ENCODE data around the gene B3GNT2. TPM values are rescaled to one million over a fixed set of nuclear protein-coding genes. Genes with fewer than 3 reads are reported as not detected.
A peak's percentile ranks its signal among the peaks of the same experiment; 100 is the strongest.

Gene B3GNT2
- total and polyA plus RNA-seq, 7 donors, result 2.3 to 3.2 (median 2.9) TPM

- ATAC-seq, result peak in 3 of 4 donors; percentile 20 to 60 (median 34)
- intact Hi-C loops (cut with DNase I), result no loop called here
- Histone ChIP-seq H3K9me3 (peaks cover 7% of the 10 kb centered on the region), H3K4me3 (no peak overlapping the region), H3K36me3 (ENCODE audit: insufficient read depth in 1 of 2, low read depth in 1 of 2) (no peaks in the 10 kb centered on the region), H3K27ac (peak overlapping the region; percentile 23), H3K27me3 (ENCODE audit: insufficient read depth in 3 of 3, low read length in 2 of 3) (no peaks in the 10 kb centered on the region), H3K4me1 (peaks cover 11% of the 10 kb centered on the region)
- TF ChIP-seq CTCF (IDR thresholded peaks at IDR 0.05), result no peak
- WGBS, 3 donors, result 58 to 71% (median 65%) methylated on average over 6 of the region's 6 CpGs
- DNase-seq, result no peak
These were observed 45.2 kb upstream of the B3GNT2 start for GRCh38 chr2:62150597-62151305.

DNA sequence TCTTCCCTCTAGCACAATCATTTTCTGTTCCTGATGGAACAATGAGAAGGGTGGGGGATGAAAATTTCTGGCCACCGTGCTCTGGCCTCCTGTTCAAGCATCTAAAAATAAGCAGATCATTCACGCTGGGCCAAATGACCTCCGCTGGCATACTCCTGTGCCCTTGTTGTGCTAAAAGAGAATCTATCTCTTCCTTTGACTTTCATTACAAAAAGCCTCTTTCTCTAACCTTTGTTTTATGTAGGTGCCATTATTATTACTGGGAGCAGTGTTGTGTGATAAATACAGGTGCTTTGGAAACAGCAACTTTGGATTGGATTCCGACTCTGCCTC lies 44.6 kb upstream of the B3GNT2 start:
- no peaks in the 10 kb centered on the region for H3K36me3 ChIP-seq (ENCODE audit: insufficient read depth in 1 of 2, low read depth in 1 of 2)
- peak; percentile 60 to 87 (median 69) for ATAC-seq
- TF ChIP-seq CTCF (IDR thresholded peaks at IDR 0.05), result no peak
- peak overlapping the region; percentile 23 for H3K27ac ChIP-seq
- no peak overlapping the region for H3K4me3 ChIP-seq
- no peaks in the 10 kb centered on the region for H3K27me3 ChIP-seq (ENCODE audit: insufficient read depth in 3 of 3, low read length in 2 of 3)
- H3K4me1 ChIP-seq, result peaks cover 11% of the 10 kb centered on the region
- intact Hi-C loops (cut with DNase I), result no loop called here
- 32 to 51% (median 34%) methylated on average over 4 of the region's 4 CpGs for WGBS, 3 donors
- no peak for DNase-seq
- H3K9me3 ChIP-seq, result peaks cover 7% of the 10 kb centered on the region

DNA sequence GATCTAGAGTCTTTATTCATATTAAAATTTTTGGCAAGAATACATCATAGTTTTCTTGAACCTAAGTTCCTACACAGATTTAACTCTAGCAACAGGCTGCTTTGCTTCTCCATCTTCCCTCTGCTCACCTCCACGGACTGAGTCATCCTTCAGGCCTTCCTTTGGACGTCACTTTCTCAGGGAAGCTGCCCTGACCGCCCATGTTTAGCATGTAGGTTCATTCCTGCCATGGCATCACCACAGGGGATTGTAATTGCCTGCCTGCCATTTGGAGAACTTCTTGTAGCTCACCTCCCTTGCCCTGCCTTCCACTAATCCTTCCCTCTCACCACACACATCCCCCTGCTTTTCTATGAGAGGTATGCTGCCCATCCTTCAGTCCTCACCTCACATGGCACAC lies 43.9 kb upstream of the B3GNT2 start:
- no peak for DNase-seq
- H3K27ac ChIP-seq, result no peak overlapping the region
- H3K27me3 ChIP-seq (ENCODE audit: insufficient read depth in 3 of 3, low read length in 2 of 3), result no peaks in the 10 kb centered on the region
- no peaks in the 10 kb centered on the region for H3K36me3 ChIP-seq (ENCODE audit: insufficient read depth in 1 of 2, low read depth in 1 of 2)
- ATAC-seq, result peak in 1 of 4 donors; percentile 20
- no peak for TF ChIP-seq CTCF (IDR thresholded peaks at IDR 0.05)
- H3K4me3 ChIP-seq, result no peak overlapping the region
- intact Hi-C loops (cut with DNase I), result no loop called here
- 51 to 94% (median 81%) methylated on average over 3 of the region's 3 CpGs for WGBS, 3 donors
- H3K4me1 ChIP-seq, result peaks cover 11% of the 10 kb centered on the region
- H3K9me3 ChIP-seq, result peaks cover 7% of the 10 kb centered on the region

- Histone ChIP-seq H3K4me3 (no peak overlapping the region), H3K4me1 (no peaks in the 10 kb centered on the region), H3K9me3 (peaks cover 7% of the 10 kb centered on the region), H3K27ac (no peak overlapping the region), H3K36me3 (ENCODE audit: insufficient read depth in 1 of 2, low read depth in 1 of 2) (no peaks in the 10 kb centered on the region), H3K27me3 (ENCODE audit: insufficient read depth in 3 of 3, low read length in 2 of 3) (no peaks in the 10 kb centered on the region)
- 38 to 54% (median 46%) methylated on average over 6 of the region's 6 CpGs for WGBS, 3 donors
- no peak for TF ChIP-seq CTCF (IDR thresholded peaks at IDR 0.05)
- intact Hi-C loops (cut with DNase I), result no loop called here
- ATAC-seq (peak in 1 of 4 donors; percentile 37), DNase-seq (no peak)
These were observed 38.9 kb upstream of the B3GNT2 start for GRCh38 chr2:62156861-62157496.
